Activated CD4-positive, CD25-positive, alpha-beta regulatory T cell treated with anti-CD3 and anti-CD28 coated beads, Interleukin-2, amount 50 U/mL, for 72 hours (primary cell): ENCODE data around the gene LRRC25.
"Not testable (repeated sequence)": the region's sequence is repeated elsewhere in the genome, so short reads cannot be mapped to it uniquely, and the experiment has no call there.

Source experiments
- DNase-seq: peaks from one replicate; pipeline ENCODE4 v3.0.0; 2021

The LRRC25 gene

GRCh38 chr19:18424122-18424889 lies 26.9 kb upstream of the LRRC25 start:
- DNase-seq = no peak

- no peak for DNase-seq
These were observed 26.0 kb upstream of the LRRC25 start for GRCh38 chr19:18423258-18424020.

GRCh38 chr19:18422530-18423191 lies 25.2 kb upstream of the LRRC25 start:
- no peak for DNase-seq

- no peak for DNase-seq
These were observed 24.0 kb upstream of the LRRC25 start for GRCh38 chr19:18421371-18421959.

- DNase-seq = no peak
These were observed 23.5 kb upstream of the LRRC25 start for GRCh38 chr19:18420930-18421329.

GRCh38 chr19:18419699-18420460 lies 22.5 kb upstream of the LRRC25 start:
- no peak for DNase-seq

GRCh38 chr19:18419195-18419698 lies 21.8 kb upstream of the LRRC25 start, which contains the start of gene SSBP4:
Gene SSBP4, plus strand, starts transcription at chr19:18419398. Its CDS starts 251 bp downstream, at chr19:18419649.
- DNase-seq = peak; percentile 68

- DNase-seq = no peak
These were observed 21.2 kb upstream of the LRRC25 start for GRCh38 chr19:18418483-18419194.

- no peak for DNase-seq
These were observed 20.6 kb upstream of the LRRC25 start for GRCh38 chr19:18418029-18418482.

- no peak for DNase-seq
These were observed 20.0 kb upstream of the LRRC25 start for GRCh38 chr19:18417250-18418028.

- no peak for DNase-seq
These were observed 19.4 kb upstream of the LRRC25 start for GRCh38 chr19:18416778-18417249.

GRCh38 chr19:18415178-18415867 lies 17.9 kb upstream of the LRRC25 start:
- no peak for DNase-seq

GRCh38 chr19:18414504-18415177 lies 17.2 kb upstream of the LRRC25 start:
- no peak for DNase-seq

- no peak for DNase-seq
These were observed 15.3 kb upstream of the LRRC25 start for GRCh38 chr19:18412610-18413239.

- DNase-seq = no peak
These were observed 10.6 kb upstream of the LRRC25 start for GRCh38 chr19:18408053-18408476.

- no peak for DNase-seq
These were observed 9.3 kb upstream of the LRRC25 start for GRCh38 chr19:18406749-18407148.

GRCh38 chr19:18405754-18406153 lies 8.3 kb upstream of the LRRC25 start:
- not testable (repeated sequence) for DNase-seq

- DNase-seq = not testable (repeated sequence)
These were observed 5.2 kb upstream of the LRRC25 start for GRCh38 chr19:18402455-18403248.
